Suprapubic skin (tissue), 4 donors: ENCODE data around the gene KLHL17. TPM values are rescaled to one million over a fixed set of nuclear protein-coding genes. Genes with fewer than 3 reads are reported as not detected.
"Not testable (repeated sequence)": the region's sequence is repeated elsewhere in the genome, so short reads cannot be mapped to it uniquely, and the experiment has no call there.

Source experiments
- DNase-seq, 2 donors: peaks; one replicate each; pipeline ENCODE4 v3.0.0-alpha.2; 2019; ENCODE audit warnings: low spot score in 2 of 2
- H3K27ac ChIP-seq: fragments of 200-600 bp; sonication (generic); one replicate; pipeline ENCODE4 v1.5.1; 2019
- H3K27me3 ChIP-seq: fragments of 200-600 bp; sonication (generic); one replicate; pipeline ENCODE4 v1.5.1; 2019
- H3K36me3 ChIP-seq: fragments of 200-600 bp; sonication (generic); one replicate; pipeline ENCODE4 v1.5.1; 2019
- H3K4me1 ChIP-seq: fragments of 200-600 bp; sonication (generic); one replicate; pipeline ENCODE4 v1.5.1; 2019
- H3K4me3 ChIP-seq: fragments of 200-600 bp; sonication (generic); one replicate; pipeline ENCODE4 v1.5.1; 2019; ENCODE audit warnings: mild to moderate bottlenecking
- H3K9me3 ChIP-seq: fragments of 200-600 bp; sonication (generic); one replicate; pipeline ENCODE4 v1.5.1; 2019
- EP300 ChIP-seq: sonication (generic); formaldehyde crosslinking; IDR thresholded peaks from one replicate; pipeline ENCODE4 v1.6.1; 2017; ENCODE audit warnings: antibody characterized with exemption
- POLR2A ChIP-seq, 2 donors: fragments of 450-650 bp; IDR thresholded peaks; one replicate each; pipeline ENCODE4 v1.6.1; 2017; ENCODE audit warnings: antibody characterized with exemption in 2 of 2, mild to moderate bottlenecking in 2 of 2, moderate library complexity in 2 of 2
- POLR2AphosphoS5 ChIP-seq, 3 donors: sonication (generic); formaldehyde crosslinking; IDR thresholded peaks; one replicate each; pipeline ENCODE4 v1.6.1; 2017; ENCODE audit warnings: antibody characterized with exemption in 3 of 3
- WGBS: methylation state at CpG from one replicate; pipeline ENCODE4 v1.1.5; 2018; 5-methylcytosine and 5-hydroxymethylcytosine counted together
- total RNA-seq, 4 donors: library from RNA; depleted of rRNA; stranded (reverse); fragments of >200 nt; gene quantifications; one replicate each; pipeline ENCODE4 v1.1.0, GENCODE V29; 2016
- TF ChIP-seq, protein P1 (sequence below), 2 donors: fragments of 200-600 bp in 1 of 2; fragments of 450-650 bp in 1 of 2; sonication (generic) in 1 of 2; IDR thresholded peaks; one replicate each; pipeline ENCODE4 v1.5.1; 2016 to 2019; ENCODE audit warnings: antibody characterized with exemption in 2 of 2, mild to moderate bottlenecking in 1 of 2, moderate library complexity in 1 of 2

KLHL17 gene
- total RNA-seq, 4 donors from 2014 or later: 9.7 to 38.3 (median 17.0) TPM

DNA sequence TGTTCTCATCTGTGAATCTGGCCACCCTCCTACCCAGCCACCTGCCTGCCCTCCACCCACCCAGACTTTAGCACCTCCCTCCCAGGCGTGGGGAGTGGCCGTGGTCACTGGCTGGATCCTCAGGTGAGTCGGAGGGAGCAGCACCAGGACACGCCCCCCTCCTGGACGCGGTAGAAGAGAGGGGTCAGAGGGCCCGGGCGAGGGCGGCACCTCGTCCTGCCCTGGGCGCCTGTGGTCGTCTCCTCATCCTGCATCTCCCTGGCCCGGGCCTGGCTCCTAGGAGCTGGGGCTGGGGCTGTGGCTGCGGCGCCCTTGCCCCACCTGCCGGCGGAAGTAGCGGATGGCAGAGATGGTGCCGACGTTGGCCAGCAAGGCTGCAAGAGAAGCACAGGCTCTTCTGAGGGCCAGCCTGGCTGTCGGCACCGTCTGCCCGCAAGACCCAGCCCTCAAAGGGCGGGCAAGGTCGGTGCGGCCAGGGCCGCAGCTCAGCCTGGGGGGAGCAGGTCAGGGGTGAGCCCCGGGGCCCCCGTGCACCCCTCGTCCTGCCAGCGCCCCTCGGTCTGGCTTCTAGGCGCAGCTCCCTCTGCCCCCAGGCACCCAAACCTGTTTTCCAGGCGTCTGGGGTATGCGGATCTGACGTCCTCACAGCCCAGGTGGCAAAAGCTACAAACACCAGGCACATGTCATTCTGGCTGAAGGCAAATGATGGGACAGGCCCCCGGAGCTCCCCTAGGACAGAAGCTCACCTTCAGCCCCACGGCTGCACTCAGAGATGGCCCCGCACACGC is 15.7 kb downstream of the KLHL17 start:
- Histone ChIP-seq H3K27ac (peak overlapping the region; percentile 12), H3K4me3 (peak overlapping the region; percentile 34), H3K36me3 (no peaks in the 10 kb centered on the region), H3K27me3 (peaks cover 75% of the 10 kb centered on the region), H3K9me3 (no peaks in the 10 kb centered on the region), H3K4me1 (peaks cover 25% of the 10 kb centered on the region)
- WGBS: no CpG with 5 or more reads among the region's 40 CpGs
- TF ChIP-seq, protein P1, sequence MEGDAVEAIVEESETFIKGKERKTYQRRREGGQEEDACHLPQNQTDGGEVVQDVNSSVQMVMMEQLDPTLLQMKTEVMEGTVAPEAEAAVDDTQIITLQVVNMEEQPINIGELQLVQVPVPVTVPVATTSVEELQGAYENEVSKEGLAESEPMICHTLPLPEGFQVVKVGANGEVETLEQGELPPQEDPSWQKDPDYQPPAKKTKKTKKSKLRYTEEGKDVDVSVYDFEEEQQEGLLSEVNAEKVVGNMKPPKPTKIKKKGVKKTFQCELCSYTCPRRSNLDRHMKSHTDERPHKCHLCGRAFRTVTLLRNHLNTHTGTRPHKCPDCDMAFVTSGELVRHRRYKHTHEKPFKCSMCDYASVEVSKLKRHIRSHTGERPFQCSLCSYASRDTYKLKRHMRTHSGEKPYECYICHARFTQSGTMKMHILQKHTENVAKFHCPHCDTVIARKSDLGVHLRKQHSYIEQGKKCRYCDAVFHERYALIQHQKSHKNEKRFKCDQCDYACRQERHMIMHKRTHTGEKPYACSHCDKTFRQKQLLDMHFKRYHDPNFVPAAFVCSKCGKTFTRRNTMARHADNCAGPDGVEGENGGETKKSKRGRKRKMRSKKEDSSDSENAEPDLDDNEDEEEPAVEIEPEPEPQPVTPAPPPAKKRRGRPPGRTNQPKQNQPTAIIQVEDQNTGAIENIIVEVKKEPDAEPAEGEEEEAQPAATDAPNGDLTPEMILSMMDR (IDR thresholded peaks at IDR 0.05): peak; percentile 1 to 76
- no peak for TF ChIP-seq EP300
- DNase-seq: no peak

DNA sequence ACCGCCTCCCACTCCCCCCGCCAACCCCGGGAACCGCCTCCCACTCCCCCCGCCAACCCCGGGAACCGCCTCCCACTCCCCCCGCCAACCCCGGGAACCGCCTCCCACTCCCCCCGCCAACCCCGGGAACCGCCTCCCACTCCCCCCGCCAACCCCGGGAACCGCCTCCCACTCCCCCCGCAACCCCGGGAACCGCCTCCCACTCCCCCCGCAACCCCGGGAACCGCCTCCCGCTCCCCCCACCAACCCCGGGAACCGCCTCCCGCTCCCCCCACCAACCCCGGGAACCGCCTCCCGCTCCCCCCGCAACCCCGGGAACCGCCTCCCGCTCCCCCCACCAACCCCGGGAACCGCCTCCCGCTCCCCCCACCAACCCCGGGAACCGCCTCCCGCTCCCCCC is 16.4 kb downstream of the KLHL17 start:
- H3K9me3 ChIP-seq, H3K27ac ChIP-seq, H3K36me3 ChIP-seq, H3K4me3 ChIP-seq, DNase-seq: not testable (repeated sequence)
- Histone ChIP-seq H3K4me1 (peaks cover 21% of the 10 kb centered on the region), H3K27me3 (peaks cover 75% of the 10 kb centered on the region)
- WGBS: no CpG with 5 or more reads among the region's 39 CpGs

DNA sequence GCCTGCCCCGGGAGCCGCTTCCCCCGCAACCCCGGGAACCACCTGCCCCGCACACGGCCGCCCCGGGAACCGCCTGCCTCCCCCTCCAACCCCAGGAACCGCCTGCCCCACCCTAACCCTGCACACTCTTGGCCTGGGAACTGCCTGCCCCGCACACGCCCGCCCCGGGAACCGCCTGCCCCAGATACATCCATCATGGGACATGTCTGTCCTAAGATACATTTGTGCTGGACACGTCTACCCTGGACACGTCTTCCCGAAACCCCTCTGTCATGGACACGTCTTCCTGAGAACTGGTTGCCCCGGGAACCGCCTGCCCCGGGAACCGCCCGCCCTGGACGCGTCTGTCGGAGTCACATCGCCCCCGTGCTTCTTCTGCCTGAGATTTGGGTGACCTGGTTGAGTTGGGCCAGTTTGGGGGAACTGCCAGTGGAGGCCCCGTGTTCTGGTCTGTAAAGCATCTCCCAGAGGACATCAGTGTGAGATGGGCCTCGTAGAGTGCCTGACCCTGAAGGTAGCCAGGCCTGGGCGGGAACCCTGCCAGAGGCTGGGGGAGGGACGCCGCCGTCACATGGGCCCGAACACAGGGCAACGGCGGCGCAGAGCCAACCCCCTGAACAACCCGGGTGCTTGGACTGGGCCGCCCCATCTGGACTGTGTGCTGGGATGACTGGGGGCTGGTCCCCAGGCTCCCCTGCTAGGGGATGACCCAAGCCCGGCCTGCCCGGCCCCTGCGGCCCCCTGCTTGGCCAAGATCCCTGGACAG is 17.9 kb downstream of the KLHL17 start:
- 75% methylated on average over 20 of the region's 44 CpGs for WGBS
- DNase-seq: peak in 1 of 2 donors; percentile 56
- H3K27me3 ChIP-seq: peaks cover 75% of the 10 kb centered on the region
- no peak for TF ChIP-seq POLR2AphosphoS5 (IDR thresholded peaks at IDR 0.05)
- TF ChIP-seq EP300: no peak
- TF ChIP-seq, protein P1 (IDR thresholded peaks at IDR 0.05): no peak
- no peak for TF ChIP-seq POLR2A (IDR thresholded peaks at IDR 0.05)
- no peak overlapping the region for H3K4me3 ChIP-seq
- H3K4me1 ChIP-seq: peaks cover 23% of the 10 kb centered on the region
- H3K36me3 ChIP-seq: no peaks in the 10 kb centered on the region
- no peaks in the 10 kb centered on the region for H3K9me3 ChIP-seq
- H3K27ac ChIP-seq: no peak overlapping the region

DNA sequence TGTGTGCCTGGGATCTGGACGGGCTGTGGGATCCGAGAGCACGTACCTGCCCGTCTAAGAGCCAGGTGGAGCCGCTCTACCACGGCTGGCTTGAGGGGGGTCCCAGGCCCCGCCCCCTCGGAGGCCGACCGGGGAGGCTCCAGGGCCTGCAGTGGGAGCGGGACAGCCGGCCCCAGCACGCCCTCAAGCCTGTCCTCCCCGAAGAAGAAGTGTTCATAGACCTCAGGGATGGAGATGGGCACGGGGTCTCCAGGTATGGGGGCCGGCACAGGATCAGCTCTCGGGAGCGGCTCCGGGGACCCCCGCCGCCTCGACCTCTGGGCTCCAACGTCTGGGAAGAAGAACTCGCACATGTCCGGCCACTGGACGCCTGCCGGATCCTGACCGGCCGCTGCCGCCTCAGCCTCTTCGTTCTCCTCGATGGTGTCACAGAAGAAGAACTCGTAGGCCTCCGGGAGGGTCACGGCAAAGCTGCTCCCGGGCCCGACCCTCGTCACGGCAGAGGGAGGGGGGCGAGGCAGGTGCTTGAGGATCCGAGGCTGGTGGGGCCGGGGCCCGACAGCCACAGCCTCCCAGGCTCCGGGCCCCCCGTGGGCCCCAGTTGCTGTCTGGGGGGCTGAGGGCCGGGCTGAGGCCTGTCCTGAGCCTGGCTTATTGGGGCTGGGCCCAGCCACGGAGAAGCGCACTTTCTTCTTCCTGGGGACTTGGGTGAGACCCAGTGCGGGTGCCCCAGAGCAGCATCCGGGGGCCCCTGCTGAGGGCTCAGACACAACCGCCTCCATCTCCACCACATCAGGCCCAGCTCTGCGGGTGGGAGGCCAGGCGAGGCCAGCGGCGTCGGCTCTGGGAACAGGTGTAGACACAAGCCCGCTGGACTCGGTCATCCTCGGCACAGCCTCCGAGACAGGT is 18.7 kb downstream of the KLHL17 start:
- TF ChIP-seq EP300: no peak
- TF ChIP-seq, protein P1 (IDR thresholded peaks at IDR 0.05): no peak
- no peak for TF ChIP-seq POLR2AphosphoS5 (IDR thresholded peaks at IDR 0.05)
- TF ChIP-seq POLR2A (IDR thresholded peaks at IDR 0.05): no peak
- H3K4me3 ChIP-seq: no peak overlapping the region
- WGBS: 82% methylated on average over 26 of the region's 60 CpGs
- no peaks in the 10 kb centered on the region for H3K36me3 ChIP-seq
- H3K4me1 ChIP-seq: peaks cover 23% of the 10 kb centered on the region
- H3K27ac ChIP-seq: no peak overlapping the region
- H3K27me3 ChIP-seq: peaks cover 75% of the 10 kb centered on the region
- no peaks in the 10 kb centered on the region for H3K9me3 ChIP-seq
- DNase-seq: peak in 1 of 2 donors; percentile 70

DNA sequence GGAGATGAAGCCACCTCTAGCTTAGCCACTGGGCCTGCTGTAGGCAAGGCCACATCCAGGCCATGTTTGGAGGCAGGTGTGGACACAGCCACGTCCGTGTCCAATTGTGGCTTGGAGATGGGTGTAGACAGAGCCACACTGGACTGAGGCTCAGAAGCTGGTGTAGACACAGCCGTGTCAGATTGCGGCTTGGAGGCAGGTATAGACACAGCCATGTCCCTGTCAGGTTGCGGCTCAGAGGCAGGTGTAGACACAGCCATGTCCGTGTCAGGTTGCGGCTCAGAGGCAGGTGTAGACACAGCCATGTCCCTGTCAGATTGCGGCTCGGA is 19.3 kb downstream of the KLHL17 start:
- no peak overlapping the region for H3K4me3 ChIP-seq
- H3K4me1 ChIP-seq: peaks cover 26% of the 10 kb centered on the region
- H3K27ac ChIP-seq: no peak overlapping the region
- H3K36me3 ChIP-seq: no peaks in the 10 kb centered on the region
- no peak for DNase-seq
- TF ChIP-seq EP300 (no peak), POLR2AphosphoS5 (IDR thresholded peaks at IDR 0.05) (no peak), POLR2A (IDR thresholded peaks at IDR 0.05) (no peak)
- TF ChIP-seq, protein P1 (IDR thresholded peaks at IDR 0.05): no peak
- peaks cover 74% of the 10 kb centered on the region for H3K27me3 ChIP-seq
- no CpG with 5 or more reads among the region's 9 CpGs for WGBS
- H3K9me3 ChIP-seq: no peaks in the 10 kb centered on the region
